KMS-11 (cell line): Measurements from ENCODE around the gene LINC00305.
A peak's percentile ranks its signal among the peaks of the same experiment; 100 is the strongest.

Source experiments
- H2AFZ ChIP-seq: fragments of 200-600 bp; sonication (generic); 2 replicates; pipeline ENCODE4 v1.6.1; 2016; ENCODE audit warnings: antibody characterized with exemption, mixed run types, low read depth
- H3K27ac ChIP-seq: fragments of 200-600 bp; sonication (generic); 2 replicates; pipeline ENCODE4 v1.6.1; 2016; ENCODE audit warnings: mild to moderate bottlenecking, mixed run types
- H3K27me3 ChIP-seq: fragments of 200-600 bp; sonication (generic); 2 replicates; pipeline ENCODE4 v1.6.1; 2017; ENCODE audit warnings: mild to moderate bottlenecking, low read depth, mixed run types, moderate library complexity; ENCODE audit not compliant: insufficient read depth
- H3K36me3 ChIP-seq: fragments of 200-600 bp; sonication (generic); 2 replicates; pipeline ENCODE4 v1.6.1; 2017; ENCODE audit warnings: mild to moderate bottlenecking, mixed run types; ENCODE audit not compliant: insufficient read depth
- H3K4me1 ChIP-seq: fragments of 200-600 bp; sonication (generic); 2 replicates; pipeline ENCODE4 v1.6.1; 2016; ENCODE audit warnings: mild to moderate bottlenecking, low read depth, mixed run types; ENCODE audit not compliant: poor library complexity, severe bottlenecking
- H3K4me2 ChIP-seq: fragments of 200-600 bp; sonication (generic); 2 replicates; pipeline ENCODE4 v1.7.0; 2016; ENCODE audit warnings: mild to moderate bottlenecking, mixed run types
- H3K4me3 ChIP-seq: fragments of 200-600 bp; sonication (generic); IDR thresholded peaks from 2 replicates; pipeline ENCODE4 v1.6.1; 2017; ENCODE audit warnings: low read depth, low read length, mixed read lengths; ENCODE audit not compliant: insufficient read depth
- H3K79me2 ChIP-seq: fragments of 200-600 bp; sonication (generic); 2 replicates; pipeline ENCODE4 v1.6.1; 2016; ENCODE audit warnings: low read depth, mixed run types; ENCODE audit not compliant: insufficient read depth
- H3K9ac ChIP-seq: fragments of 200-600 bp; sonication (generic); 2 replicates; pipeline ENCODE4 v1.6.1; 2016; ENCODE audit warnings: mild to moderate bottlenecking, mixed run types
- H4K20me1 ChIP-seq: fragments of 200-600 bp; sonication (generic); 2 replicates; pipeline ENCODE4 v1.6.1; 2016; ENCODE audit warnings: mild to moderate bottlenecking, mixed run types; ENCODE audit not compliant: insufficient read depth
- TF ChIP-seq, protein P1 (sequence below): fragments of 200-600 bp; sonication (generic); conservative IDR thresholded peaks from 2 replicates; pipeline ENCODE4 v1.6.1; 2017; ENCODE audit warnings: low read depth, mild to moderate bottlenecking, antibody characterized with exemption, low read length, moderate library complexity, mixed read lengths

Gene LINC00305

DNA sequence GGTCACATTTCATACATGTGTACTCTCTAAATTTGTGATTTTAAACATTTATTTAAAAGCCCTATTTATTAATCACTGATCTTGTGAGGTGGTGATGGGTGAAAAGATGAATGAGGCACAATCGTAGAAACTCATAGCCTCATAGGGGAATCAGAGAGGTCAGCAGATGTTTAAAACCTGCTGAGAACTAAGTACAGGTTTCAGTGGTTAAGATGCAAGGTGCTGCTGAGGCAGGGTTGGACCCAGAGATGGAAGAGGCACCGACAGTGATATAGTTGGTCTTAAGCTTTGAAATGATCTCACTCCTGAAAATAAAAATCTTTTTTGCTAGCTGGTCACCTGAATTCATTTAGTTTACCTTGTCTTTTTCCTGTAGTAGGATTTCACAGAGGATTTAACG, 49.6 kb downstream of the LINC00305 start:
- no peaks in the 10 kb centered on the region for H3K79me2 ChIP-seq
- no peaks in the 10 kb centered on the region for H3K36me3 ChIP-seq
- peak overlapping the region; percentile 6; the same call in 1 of the 2 replicates for H2AFZ ChIP-seq
- H4K20me1 ChIP-seq = no peaks in the 10 kb centered on the region
- H3K4me3 ChIP-seq = no peak overlapping the region
- peak overlapping the region; percentile 54 for H3K27ac ChIP-seq
- peak overlapping the region; percentile 82 for H3K4me2 ChIP-seq
- peak overlapping the region; percentile 14 for H3K9ac ChIP-seq
- TF ChIP-seq, protein P1, sequence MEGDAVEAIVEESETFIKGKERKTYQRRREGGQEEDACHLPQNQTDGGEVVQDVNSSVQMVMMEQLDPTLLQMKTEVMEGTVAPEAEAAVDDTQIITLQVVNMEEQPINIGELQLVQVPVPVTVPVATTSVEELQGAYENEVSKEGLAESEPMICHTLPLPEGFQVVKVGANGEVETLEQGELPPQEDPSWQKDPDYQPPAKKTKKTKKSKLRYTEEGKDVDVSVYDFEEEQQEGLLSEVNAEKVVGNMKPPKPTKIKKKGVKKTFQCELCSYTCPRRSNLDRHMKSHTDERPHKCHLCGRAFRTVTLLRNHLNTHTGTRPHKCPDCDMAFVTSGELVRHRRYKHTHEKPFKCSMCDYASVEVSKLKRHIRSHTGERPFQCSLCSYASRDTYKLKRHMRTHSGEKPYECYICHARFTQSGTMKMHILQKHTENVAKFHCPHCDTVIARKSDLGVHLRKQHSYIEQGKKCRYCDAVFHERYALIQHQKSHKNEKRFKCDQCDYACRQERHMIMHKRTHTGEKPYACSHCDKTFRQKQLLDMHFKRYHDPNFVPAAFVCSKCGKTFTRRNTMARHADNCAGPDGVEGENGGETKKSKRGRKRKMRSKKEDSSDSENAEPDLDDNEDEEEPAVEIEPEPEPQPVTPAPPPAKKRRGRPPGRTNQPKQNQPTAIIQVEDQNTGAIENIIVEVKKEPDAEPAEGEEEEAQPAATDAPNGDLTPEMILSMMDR = no peak
- no peaks in the 10 kb centered on the region for H3K27me3 ChIP-seq
- H3K4me1 ChIP-seq = peaks cover 51% of the 10 kb centered on the region

DNA sequence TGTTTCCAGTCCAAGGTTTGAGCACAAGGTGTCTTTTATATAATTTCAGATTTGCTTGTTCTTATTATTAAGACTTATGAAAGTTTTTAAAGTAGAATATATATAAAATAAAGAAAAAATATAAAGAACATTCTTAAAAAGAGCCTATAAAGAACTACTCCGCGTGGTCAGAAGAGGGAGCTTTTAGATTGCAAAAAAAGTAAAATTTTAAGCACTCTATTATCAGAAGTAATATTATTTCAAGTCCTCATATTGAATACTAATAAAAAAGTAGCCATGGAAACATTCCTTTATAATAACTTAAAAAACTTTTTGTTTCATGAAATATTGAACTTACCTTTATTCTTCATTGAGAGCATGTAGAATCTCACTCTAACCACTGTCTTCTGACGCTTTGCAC, 51.4 kb downstream of the LINC00305 start:
- Histone ChIP-seq H3K79me2 (no peaks in the 10 kb centered on the region), H3K27ac (no peak overlapping the region), H3K4me2 (peak overlapping the region; percentile 82; the same call in 1 of the 2 replicates), H3K4me3 (no peak overlapping the region), H3K9ac (no peak overlapping the region), H3K27me3 (no peaks in the 10 kb centered on the region), H4K20me1 (no peaks in the 10 kb centered on the region), H2AFZ (no peak overlapping the region), H3K36me3 (no peaks in the 10 kb centered on the region), H3K4me1 (peaks cover 58% of the 10 kb centered on the region)
- TF ChIP-seq, protein P1 = peak; percentile 35; the same call in 1 of the 2 replicates

DNA sequence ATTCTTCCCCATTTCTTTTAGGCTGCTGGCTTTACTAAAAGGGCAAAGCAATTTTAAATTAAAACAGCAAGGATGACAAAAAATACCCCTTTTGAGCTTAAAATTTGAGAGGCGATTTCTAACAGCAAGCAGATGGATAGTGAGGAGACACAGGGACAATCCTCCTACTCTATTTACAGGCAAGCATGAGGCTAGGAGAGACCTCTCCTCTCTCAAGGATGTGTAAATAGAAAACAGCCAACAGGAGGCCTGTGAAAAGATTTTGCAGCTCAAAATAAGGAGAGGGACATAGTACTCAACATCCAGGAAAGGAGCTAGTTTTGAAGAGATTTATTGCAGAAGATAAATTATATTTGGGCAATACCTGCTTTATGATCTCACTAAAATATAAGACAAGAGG, 53.8 kb downstream of the LINC00305 start:
- Histone ChIP-seq H4K20me1 (no peaks in the 10 kb centered on the region), H2AFZ (no peak overlapping the region), H3K4me2 (no peak overlapping the region), H3K27me3 (no peaks in the 10 kb centered on the region), H3K27ac (no peak overlapping the region), H3K9ac (no peak overlapping the region), H3K79me2 (no peaks in the 10 kb centered on the region), H3K36me3 (no peaks in the 10 kb centered on the region), H3K4me1 (peaks cover 62% of the 10 kb centered on the region), H3K4me3 (no peak overlapping the region)
- TF ChIP-seq, protein P1 = no peak

DNA sequence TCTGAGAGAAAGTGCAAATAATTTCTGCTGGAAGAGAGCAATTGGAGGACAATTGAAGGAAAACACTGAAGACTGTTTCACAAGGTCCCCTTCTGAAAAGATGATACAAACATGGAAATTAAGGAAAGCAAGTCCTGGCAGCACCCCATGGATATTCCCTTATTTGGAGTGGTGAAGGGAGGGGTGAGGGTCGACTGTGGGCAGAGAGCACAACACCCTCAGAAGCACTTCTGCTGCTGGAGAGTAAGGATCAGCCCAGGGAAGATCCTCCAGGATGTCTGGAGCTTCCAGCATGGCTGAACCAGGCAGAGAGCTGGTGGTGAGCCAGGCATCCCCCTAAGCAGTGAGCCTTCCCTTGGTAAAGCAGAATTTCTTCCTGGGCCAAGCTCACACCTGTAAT, 54.7 kb downstream of the LINC00305 start:
- Histone ChIP-seq H3K27ac (no peak overlapping the region), H3K4me2 (no peak overlapping the region), H3K4me3 (no peak overlapping the region), H3K9ac (no peak overlapping the region), H3K79me2 (no peaks in the 10 kb centered on the region), H3K36me3 (no peaks in the 10 kb centered on the region), H2AFZ (no peak overlapping the region), H3K27me3 (no peaks in the 10 kb centered on the region), H4K20me1 (no peaks in the 10 kb centered on the region), H3K4me1 (peaks cover 55% of the 10 kb centered on the region)
- TF ChIP-seq, protein P1 = no peak
